ENCODE results near the gene RFX4.

RFX4 gene

DNA sequence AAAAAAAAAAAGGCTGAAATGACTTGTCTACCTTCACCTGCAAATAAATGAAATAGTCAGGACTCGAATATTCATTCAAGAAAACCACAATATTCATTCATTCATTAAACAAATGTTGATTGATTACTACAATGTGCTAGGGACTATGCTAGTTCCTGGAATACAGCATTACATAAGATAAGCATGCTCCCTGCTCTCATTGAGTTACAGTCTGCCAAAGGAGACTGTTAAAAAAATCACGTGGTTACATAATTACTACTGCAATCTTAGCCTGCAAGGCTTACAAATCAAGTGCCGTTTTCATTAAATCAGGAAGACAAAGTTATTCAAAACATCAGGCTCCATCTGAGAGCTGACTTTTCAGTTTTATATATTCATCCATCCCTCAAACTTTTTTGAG lies 121.3 kb downstream of the RFX4 start:
- H3K27me3 Mint-ChIP-seq: peaks cover 7% of the 10 kb centered on the region

DNA sequence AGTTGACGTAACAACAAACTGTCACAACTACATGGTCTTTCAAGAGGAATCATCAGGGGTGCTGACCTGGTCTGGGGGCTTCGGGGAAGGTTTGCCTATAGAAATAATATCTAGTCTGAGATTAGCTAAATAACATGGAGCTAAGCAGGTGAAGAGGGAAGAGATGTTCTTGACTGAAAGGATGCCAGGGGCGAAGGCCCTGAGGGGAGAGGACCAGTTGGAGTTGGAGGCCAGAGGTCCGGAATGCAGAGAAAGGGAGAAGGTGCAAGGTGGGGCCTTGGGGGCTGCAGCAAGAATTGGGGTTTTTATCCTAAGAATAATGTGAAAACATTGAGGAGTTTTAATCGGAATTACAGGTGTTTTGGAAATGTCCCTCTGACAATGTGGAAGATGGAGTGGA lies 123.2 kb downstream of the RFX4 start:
- Mint-ChIP-seq H3K4me3 (no peak overlapping the region), H3K27ac (no peak overlapping the region), H3K9me3 (peaks cover 6% of the 10 kb centered on the region), H3K4me1 (no peaks in the 10 kb centered on the region), H3K36me3 (peaks cover 5% of the 10 kb centered on the region), H3K27me3 (peaks cover 7% of the 10 kb centered on the region)
- ATAC-seq (ENCODE audit: low read depth) (no peak), DNase-seq (ENCODE audit: low spot score in 2 of 2) (no peak)

More for the DNA sequence above, 121.3 kb downstream of the RFX4 start:
- Mint-ChIP-seq H3K4me3 (no peak overlapping the region), H3K27ac (no peak overlapping the region), H3K4me1 (no peaks in the 10 kb centered on the region), H3K9me3 (peaks cover 10% of the 10 kb centered on the region), H3K36me3 (peaks cover 8% of the 10 kb centered on the region)
- no peak for ATAC-seq (ENCODE audit: low read depth)
- DNase-seq (ENCODE audit: low spot score in 2 of 2): no peak

DNA sequence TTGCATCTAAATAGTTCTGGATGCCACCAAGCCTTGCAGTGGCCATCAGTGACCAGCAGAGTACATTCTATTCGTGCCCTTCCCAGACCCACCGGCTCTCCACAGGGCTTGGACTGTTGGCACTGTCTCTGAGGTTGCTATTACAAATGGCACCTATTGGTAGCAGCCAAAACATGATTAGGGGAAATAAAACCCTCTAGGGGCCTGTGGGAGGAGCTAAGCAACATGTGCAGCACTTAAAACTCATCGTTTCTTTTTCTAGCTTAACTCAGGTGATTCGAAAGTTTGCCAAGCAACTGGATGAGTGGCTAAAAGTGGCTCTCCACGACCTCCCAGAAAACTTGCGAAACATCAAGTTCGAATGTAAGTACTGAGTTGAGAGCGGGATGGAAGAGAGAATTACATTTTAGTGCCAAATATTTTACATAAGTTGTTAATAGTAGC lies 126.3 kb downstream of the RFX4 start:
- Mint-ChIP-seq H3K27ac (no peak overlapping the region), H3K9me3 (no peaks in the 10 kb centered on the region), H3K4me3 (no peak overlapping the region), H3K36me3 (no peaks in the 10 kb centered on the region), H3K4me1 (no peaks in the 10 kb centered on the region), H3K27me3 (peaks cover 8% of the 10 kb centered on the region)
- DNase-seq (ENCODE audit: low spot score in 2 of 2): no peak
- no peak for ATAC-seq (ENCODE audit: low read depth)

DNA sequence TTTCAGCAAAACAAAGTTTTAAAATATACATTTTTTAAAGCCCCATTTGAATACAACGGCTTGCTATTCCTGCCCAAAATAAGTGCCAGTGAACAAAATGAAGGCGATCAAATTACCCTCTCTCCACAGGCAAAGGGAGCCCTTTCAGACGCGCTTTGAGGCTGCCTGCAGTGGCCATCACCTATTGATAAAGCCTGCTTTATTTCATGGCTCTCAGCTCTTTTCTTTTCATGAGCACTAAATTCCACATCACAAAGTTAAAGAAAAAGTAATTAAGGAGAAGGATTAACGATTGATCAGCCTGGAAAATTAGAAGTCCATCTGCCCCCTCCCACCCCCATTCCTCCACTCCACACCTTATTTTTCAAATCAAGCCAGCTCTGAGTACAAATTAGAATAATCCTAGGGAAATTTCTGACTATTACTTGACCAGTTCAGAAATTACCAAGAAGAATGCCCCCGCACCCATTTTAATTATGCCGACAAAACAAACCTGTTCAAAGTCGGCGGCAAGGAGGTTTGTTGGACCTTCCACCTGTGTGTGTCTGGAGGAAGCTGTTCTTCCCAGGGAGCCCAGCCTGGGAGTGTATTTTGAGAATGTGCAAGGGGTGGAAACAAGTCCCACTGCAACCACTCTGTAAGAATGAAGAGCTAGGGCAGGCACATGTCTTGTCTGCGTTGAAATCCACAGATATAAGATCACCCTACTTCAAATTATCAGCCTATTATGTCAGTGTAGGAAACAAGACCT lies 127.5 kb downstream of the RFX4 start:
- H3K9me3 Mint-ChIP-seq: no peaks in the 10 kb centered on the region
- ATAC-seq (ENCODE audit: low read depth) (no peak), DNase-seq (ENCODE audit: low spot score in 2 of 2) (no peak)
- H3K4me1 Mint-ChIP-seq: no peaks in the 10 kb centered on the region
- peaks cover 7% of the 10 kb centered on the region for H3K27me3 Mint-ChIP-seq
- no peaks in the 10 kb centered on the region for H3K36me3 Mint-ChIP-seq
- H3K27ac Mint-ChIP-seq: no peak overlapping the region
- no peak overlapping the region for H3K4me3 Mint-ChIP-seq

DNA sequence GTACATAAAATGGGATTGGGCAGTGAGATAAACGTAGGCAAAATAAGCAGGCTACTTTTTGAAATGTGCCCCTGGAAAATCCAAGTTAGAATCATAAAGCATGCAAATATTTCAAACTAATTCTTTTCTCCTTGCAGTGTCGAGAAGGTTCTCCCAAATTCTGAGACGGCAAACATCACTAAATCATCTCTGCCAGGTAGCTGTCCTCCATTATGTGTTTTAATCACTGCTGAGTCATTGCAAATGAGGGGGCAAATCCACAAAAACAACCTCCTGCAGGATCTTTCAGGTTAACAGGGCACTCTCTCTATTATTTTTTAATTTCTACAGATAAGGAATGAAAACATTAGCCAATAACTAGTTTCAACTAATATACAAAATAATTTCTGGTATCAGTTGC lies 128.5 kb downstream of the RFX4 start:
- DNase-seq (ENCODE audit: low spot score in 2 of 2): no peak
- H3K27me3 Mint-ChIP-seq: peaks cover 7% of the 10 kb centered on the region
- no peak overlapping the region for H3K27ac Mint-ChIP-seq
- H3K4me1 Mint-ChIP-seq: no peaks in the 10 kb centered on the region
- H3K9me3 Mint-ChIP-seq: no peaks in the 10 kb centered on the region
- no peaks in the 10 kb centered on the region for H3K36me3 Mint-ChIP-seq
- no peak for ATAC-seq (ENCODE audit: low read depth)
- H3K4me3 Mint-ChIP-seq: no peak overlapping the region

DNA sequence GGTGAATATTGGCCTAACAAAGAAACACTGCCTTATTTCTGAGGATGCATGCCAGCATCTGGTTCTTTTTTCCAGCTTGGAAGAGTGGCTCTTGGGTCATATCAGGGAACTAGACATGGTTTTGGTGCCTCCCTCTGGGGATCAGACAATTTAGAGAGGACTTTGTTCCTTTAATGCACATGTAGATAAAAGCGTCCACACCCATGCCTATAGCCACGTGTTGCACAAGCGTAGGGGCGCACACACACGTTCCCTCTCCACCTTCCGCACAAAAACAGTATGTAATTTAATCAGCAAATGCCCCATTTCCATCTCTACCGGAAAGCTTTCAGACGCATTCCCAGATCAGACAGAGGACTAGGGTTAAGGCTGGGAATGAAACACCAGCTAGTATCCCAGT lies 130.0 kb downstream of the RFX4 start:
- no peak for ATAC-seq (ENCODE audit: low read depth)
- no peaks in the 10 kb centered on the region for H3K4me1 Mint-ChIP-seq
- no peaks in the 10 kb centered on the region for H3K36me3 Mint-ChIP-seq
- H3K9me3 Mint-ChIP-seq: no peaks in the 10 kb centered on the region
- H3K27ac Mint-ChIP-seq: no peak overlapping the region
- peaks cover 8% of the 10 kb centered on the region for H3K27me3 Mint-ChIP-seq
- DNase-seq (ENCODE audit: low spot score in 2 of 2): no peak
- H3K4me3 Mint-ChIP-seq: no peak overlapping the region

DNA sequence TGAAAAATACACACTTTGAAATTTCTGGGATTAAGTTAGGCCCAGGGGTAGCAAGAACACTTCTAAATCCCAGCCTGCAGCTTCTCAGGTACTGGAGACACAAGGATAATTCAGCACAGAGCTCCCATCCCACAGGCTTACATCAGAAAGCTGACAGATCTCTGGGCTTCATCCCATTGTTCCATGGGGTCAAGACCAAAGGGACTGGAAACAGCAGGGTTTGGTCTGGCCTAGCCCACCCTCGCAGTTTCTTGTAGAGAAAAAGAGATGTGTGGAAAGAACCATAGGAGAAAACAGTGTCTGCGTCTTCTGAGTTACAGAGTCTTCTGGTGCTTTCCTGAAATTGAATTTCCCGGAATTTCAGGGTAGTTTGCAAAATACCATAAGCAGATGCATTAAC lies 132.1 kb downstream of the RFX4 start:
- H3K27me3 Mint-ChIP-seq: peaks cover 8% of the 10 kb centered on the region
- H3K9me3 Mint-ChIP-seq: no peaks in the 10 kb centered on the region
- ATAC-seq (ENCODE audit: low read depth): no peak
- H3K4me3 Mint-ChIP-seq: no peak overlapping the region
- no peaks in the 10 kb centered on the region for H3K4me1 Mint-ChIP-seq
- no peaks in the 10 kb centered on the region for H3K36me3 Mint-ChIP-seq
- H3K27ac Mint-ChIP-seq: no peak overlapping the region
- DNase-seq (ENCODE audit: low spot score in 2 of 2): no peak

DNA sequence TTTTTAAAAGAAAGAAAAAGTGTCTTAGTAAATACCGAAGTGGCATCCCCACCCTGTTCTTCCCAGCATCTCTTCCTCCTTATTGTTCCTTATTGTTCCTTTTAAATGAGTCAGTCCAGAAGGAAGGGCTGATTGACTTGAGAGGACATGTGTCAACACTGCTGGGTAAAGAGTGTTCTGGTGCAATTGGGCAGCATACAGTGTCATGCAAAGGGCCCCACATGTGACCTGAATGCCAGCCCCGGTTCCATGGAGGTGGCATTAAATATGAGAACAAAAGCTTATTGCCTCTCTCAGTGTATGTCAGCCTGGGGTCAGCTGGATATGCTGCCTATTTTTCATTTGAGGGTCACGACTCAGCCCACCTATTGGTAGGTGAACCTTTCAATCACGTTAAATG lies 132.8 kb downstream of the RFX4 start:
- DNase-seq (ENCODE audit: low spot score in 2 of 2) (no peak), ATAC-seq (ENCODE audit: low read depth) (no peak)
- Mint-ChIP-seq H3K27me3 (peaks cover 8% of the 10 kb centered on the region), H3K9me3 (no peaks in the 10 kb centered on the region), H3K27ac (no peak overlapping the region), H3K4me3 (no peak overlapping the region), H3K4me1 (no peaks in the 10 kb centered on the region), H3K36me3 (no peaks in the 10 kb centered on the region)

DNA sequence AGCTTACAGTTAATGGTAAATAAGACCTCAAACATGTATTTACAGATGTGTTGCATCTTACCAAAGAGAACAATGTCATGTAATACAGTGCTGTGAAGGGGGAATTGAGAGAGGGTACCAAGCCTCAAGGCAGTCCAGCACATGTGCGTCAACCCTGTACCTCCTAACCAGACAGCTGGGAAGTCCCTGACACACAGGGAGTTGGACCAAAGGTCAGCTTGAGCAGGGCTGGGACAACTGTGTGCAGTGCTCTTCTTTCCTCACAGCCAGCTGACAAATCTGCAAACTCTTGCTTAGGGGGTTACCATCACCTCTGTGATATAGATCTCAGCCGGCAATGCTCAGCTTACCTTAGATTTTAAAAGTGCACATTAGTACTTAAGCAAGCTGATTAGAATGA lies 134.9 kb downstream of the RFX4 start:
- ATAC-seq (ENCODE audit: low read depth): no peak
- no peak for DNase-seq (ENCODE audit: low spot score in 2 of 2)
- Mint-ChIP-seq H3K27me3 (peaks cover 5% of the 10 kb centered on the region), H3K27ac (no peak overlapping the region), H3K4me1 (no peaks in the 10 kb centered on the region), H3K36me3 (no peaks in the 10 kb centered on the region), H3K9me3 (no peaks in the 10 kb centered on the region), H3K4me3 (no peak overlapping the region)

DNA sequence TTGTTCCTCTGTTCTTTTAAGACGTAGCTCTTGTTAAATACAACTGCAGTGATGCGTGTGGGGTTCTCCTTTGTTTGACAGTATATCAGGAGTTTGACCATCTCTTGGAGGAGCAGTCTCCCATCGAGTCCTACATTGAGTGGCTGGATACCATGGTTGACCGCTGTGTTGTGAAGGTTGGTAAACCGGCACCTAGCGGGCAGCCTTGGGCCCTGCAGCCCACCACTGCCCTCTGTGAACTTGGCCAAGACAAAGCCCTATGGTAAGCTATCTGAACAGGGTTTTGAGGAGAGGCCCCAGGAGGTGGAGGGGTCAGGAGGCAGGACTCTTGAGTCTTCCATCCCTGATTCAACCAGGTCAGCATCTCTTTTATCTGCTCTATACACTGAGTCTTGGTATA lies 137.1 kb downstream of the RFX4 start:
- no peaks in the 10 kb centered on the region for H3K9me3 Mint-ChIP-seq
- DNase-seq (ENCODE audit: low spot score in 2 of 2) (no peak), ATAC-seq (ENCODE audit: low read depth) (no peak)
- no peak overlapping the region for H3K27ac Mint-ChIP-seq
- H3K36me3 Mint-ChIP-seq: no peaks in the 10 kb centered on the region
- H3K27me3 Mint-ChIP-seq: peaks cover 5% of the 10 kb centered on the region
- no peaks in the 10 kb centered on the region for H3K4me1 Mint-ChIP-seq
- H3K4me3 Mint-ChIP-seq: no peak overlapping the region

DNA sequence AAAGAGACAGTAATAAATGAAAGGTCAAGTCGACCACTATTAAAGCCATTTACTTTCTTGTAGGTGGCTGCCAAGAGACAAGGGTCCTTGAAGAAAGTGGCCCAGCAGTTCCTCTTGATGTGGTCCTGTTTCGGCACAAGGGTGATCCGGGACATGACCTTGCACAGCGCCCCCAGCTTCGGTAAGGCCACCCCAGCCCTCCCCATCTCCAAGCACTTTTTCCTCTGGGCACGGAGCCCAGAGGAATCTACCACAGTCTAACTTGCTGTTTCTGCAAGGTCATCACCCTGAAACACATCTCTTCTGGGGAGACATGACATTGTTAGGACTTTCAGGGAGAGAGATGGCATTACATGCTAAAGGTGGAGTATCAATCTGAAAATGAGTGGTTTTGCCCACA lies 137.9 kb downstream of the RFX4 start:
- ATAC-seq (ENCODE audit: low read depth) (no peak), DNase-seq (ENCODE audit: low spot score in 2 of 2) (no peak)
- peaks cover 7% of the 10 kb centered on the region for H3K27me3 Mint-ChIP-seq
- H3K9me3 Mint-ChIP-seq: no peaks in the 10 kb centered on the region
- no peak overlapping the region for H3K4me3 Mint-ChIP-seq
- H3K27ac Mint-ChIP-seq: no peak overlapping the region
- no peaks in the 10 kb centered on the region for H3K4me1 Mint-ChIP-seq
- no peaks in the 10 kb centered on the region for H3K36me3 Mint-ChIP-seq

DNA sequence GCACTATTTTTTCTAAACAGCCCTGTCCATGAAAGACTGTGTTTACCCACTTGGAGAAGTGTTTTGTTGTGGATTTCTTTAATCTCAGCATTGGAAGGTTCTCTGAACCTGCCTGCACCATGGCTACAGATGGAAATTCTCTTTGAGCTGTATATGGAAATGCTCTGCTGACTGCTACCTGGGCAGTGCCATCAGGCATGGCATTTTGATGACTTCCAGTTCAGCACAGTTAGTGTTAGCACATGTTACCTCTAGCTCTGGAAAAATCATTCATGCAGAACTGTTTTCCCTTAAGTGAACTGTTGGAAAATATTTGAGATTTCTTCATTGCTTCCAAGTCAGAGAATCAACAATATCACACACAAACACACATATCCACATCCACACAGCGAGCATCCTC lies 139.1 kb downstream of the RFX4 start:
- Mint-ChIP-seq H3K9me3 (no peaks in the 10 kb centered on the region), H3K4me3 (no peak overlapping the region), H3K4me1 (no peaks in the 10 kb centered on the region), H3K27me3 (peaks cover 6% of the 10 kb centered on the region), H3K27ac (no peak overlapping the region), H3K36me3 (no peaks in the 10 kb centered on the region)
- DNase-seq (ENCODE audit: low spot score in 2 of 2): no peak
- ATAC-seq (ENCODE audit: low read depth): no peak

DNA sequence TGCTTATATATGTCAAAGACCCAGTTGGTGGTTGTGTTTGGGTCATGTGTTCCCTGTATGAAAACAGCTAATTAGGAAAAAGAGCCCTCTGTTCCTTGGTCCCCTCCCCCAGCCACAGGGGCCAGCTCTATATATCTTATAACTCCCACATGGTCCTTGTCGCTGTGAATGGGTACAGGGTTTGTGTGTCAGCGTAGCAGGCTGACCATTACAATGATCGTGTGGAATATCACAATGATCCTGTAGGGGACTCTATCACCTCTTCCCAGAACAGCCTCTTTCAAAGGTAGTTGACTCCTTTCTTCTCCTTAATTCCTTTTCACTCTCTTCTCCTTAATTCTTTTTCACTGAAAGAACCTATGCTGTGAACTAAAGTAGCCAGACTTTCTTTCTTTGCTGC lies 140.0 kb downstream of the RFX4 start:
- Mint-ChIP-seq H3K4me3 (no peak overlapping the region), H3K27me3 (peaks cover 5% of the 10 kb centered on the region), H3K36me3 (no peaks in the 10 kb centered on the region), H3K9me3 (no peaks in the 10 kb centered on the region), H3K4me1 (no peaks in the 10 kb centered on the region), H3K27ac (no peak overlapping the region)
- DNase-seq (ENCODE audit: low spot score in 2 of 2) (no peak), ATAC-seq (ENCODE audit: low read depth) (no peak)

DNA sequence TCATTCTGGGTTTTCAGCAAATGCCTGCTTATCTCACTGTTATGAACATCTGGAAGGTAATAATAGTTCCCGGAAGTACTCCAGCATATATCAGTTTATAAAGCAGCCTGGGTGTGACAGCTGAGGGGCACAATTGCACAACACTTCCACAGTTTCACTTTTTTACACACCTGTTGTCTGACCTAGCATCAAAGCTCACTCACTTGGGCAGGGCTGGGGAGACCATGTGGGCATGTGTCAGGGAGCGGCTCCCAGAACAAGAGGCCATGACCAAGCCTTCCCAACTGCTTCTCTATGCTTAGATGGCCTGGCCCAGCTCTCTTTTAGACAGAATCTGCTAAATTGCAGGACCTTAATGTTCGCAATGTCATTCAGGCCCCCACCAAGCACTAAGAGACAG lies 140.6 kb downstream of the RFX4 start:
- Mint-ChIP-seq H3K27me3 (peaks cover 8% of the 10 kb centered on the region), H3K9me3 (no peaks in the 10 kb centered on the region), H3K36me3 (no peaks in the 10 kb centered on the region), H3K27ac (no peak overlapping the region), H3K4me3 (no peak overlapping the region), H3K4me1 (no peaks in the 10 kb centered on the region)
- ATAC-seq (ENCODE audit: low read depth) (no peak), DNase-seq (ENCODE audit: low spot score in 2 of 2) (no peak)

DNA sequence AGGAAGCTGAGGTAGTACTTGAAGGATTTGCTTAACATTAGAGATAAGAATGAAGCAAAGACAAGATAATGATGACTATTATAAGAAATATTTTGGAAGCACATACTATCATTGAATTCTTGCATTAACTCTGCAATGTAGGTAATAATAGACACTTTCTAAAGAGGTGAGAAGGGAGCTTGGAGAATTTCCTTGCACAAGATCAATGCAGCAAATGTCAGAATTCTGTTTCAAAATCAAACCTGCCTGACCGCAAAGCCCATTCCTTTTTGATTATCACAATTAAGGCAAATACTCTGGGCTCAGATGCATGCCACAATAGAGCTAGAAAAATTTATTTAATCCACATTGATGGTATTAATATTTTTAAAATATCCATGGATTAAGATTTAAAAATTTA lies 141.3 kb downstream of the RFX4 start:
- no peaks in the 10 kb centered on the region for H3K36me3 Mint-ChIP-seq
- H3K4me1 Mint-ChIP-seq: no peaks in the 10 kb centered on the region
- no peak for DNase-seq (ENCODE audit: low spot score in 2 of 2)
- H3K27me3 Mint-ChIP-seq: peaks cover 8% of the 10 kb centered on the region
- H3K27ac Mint-ChIP-seq: no peak overlapping the region
- no peaks in the 10 kb centered on the region for H3K9me3 Mint-ChIP-seq
- no peak for ATAC-seq (ENCODE audit: low read depth)
- no peak overlapping the region for H3K4me3 Mint-ChIP-seq
